Activated naive CD4-positive, alpha-beta T cell treated with anti-CD3 and anti-CD28 coated beads for 36 hours (primary cell): ENCODE measurements around the gene RTN1. TPM values are rescaled to one million over a fixed set of nuclear protein-coding genes. Genes with fewer than 3 reads are reported as not detected.

Source experiments
- CTCF ChIA-PET: fragments of 350-600 bp; sonication (Branson Sonifier 250); formaldehyde crosslinking; loops from one replicate; lab custom pipeline; 2021; ENCODE audit warnings: antibody characterized with exemption; lab: Charles Lee
- DNase-seq: peaks from one replicate; pipeline ENCODE4 v3.0.0-alpha.2; 2020
- H3K27ac Mint-ChIP-seq: one replicate; pipeline ENCODE4 v1.8.0; 2021; ENCODE audit warnings: mild to moderate bottlenecking, mixed read lengths
- H3K27me3 Mint-ChIP-seq: one replicate; pipeline ENCODE4 v1.8.0; 2021; ENCODE audit warnings: low read depth, mixed read lengths
- H3K36me3 Mint-ChIP-seq: one replicate; pipeline ENCODE4 v1.8.0; 2021; ENCODE audit warnings: low read depth, mixed read lengths
- H3K4me1 Mint-ChIP-seq: one replicate; pipeline ENCODE4 v1.8.0; 2021; ENCODE audit warnings: low read depth, mixed read lengths
- H3K4me3 Mint-ChIP-seq: one replicate; pipeline ENCODE4 v1.8.0; 2021; ENCODE audit warnings: mild to moderate bottlenecking, moderate library complexity, mixed read lengths
- H3K9me3 Mint-ChIP-seq: one replicate; pipeline ENCODE4 v1.8.0; 2021; ENCODE audit warnings: mixed read lengths
- intact Hi-C: fragments of 100-400 bp; cut with micrococcal nuclease; formaldehyde crosslinking; loops from one replicate; pipeline ENCODE4 v1.15.1; 2023
- microRNA-seq: library from miRNA; unstranded; fragments of <30 nt; microRNA quantifications from one replicate; pipeline ENCODE4 v1.2.0, GENCODE V29; 2022; ENCODE audit warnings: borderline microRNAs expressed, borderline replicate concordance
- total RNA-seq, 2 experiments: library from RNA; stranded (reverse); gene quantifications; one replicate each; pipeline ENCODE4 v1.2.3, GENCODE V29; 2021

Gene RTN1
- total RNA-seq, 2 experiments from 2014 or later, result not detected

DNA sequence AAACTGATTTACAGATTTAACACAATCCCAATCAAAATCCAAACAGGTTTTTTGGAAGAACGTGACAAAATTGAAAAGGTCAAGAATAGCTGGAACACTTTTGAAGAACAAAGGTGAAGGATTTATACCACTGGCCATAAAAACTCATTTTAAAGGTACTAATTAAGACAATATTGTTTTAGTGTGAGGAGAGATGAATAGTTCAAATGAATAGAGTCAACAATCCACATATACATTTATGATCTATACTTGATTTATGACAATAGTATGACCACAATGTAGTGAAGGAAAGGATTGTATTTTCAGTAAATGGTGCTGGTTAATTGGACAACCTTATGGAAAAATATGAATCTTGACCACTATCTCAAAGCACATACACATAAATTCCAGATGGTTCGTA lies 323.3 kb downstream of the RTN1 start:
- intact Hi-C loops, result no loop called here
- H3K4me1 Mint-ChIP-seq, result no peaks in the 10 kb centered on the region
- CTCF ChIA-PET, result no interaction called here

More for the DNA sequence above, 323.3 kb downstream of the RTN1 start:
- peaks cover 7% of the 10 kb centered on the region for H3K27me3 Mint-ChIP-seq
- no peaks in the 10 kb centered on the region for H3K9me3 Mint-ChIP-seq
- no peak overlapping the region for H3K4me3 Mint-ChIP-seq
- H3K27ac Mint-ChIP-seq, result no peak overlapping the region
- no peaks in the 10 kb centered on the region for H3K36me3 Mint-ChIP-seq
- no peak for DNase-seq

Small RNA genes lying within 50 kb of the gene (microRNA-seq; reads per million reads assigned to microRNA genes)
- gene MIR5586, result not detected

Other genes with a start within 250 kb of the RTN1 start
- gene LRRC9, start 49.4 kb upstream of the RTN1 start, total RNA-seq, result not detected
- 10 to 100 TPM; 24.9 to 27.5 TPM for gene PCNX4, start 221.1 kb upstream of the RTN1 start, total RNA-seq